Measurements from ENCODE around the gene SYT10. TPM values are rescaled to one million over a fixed set of nuclear protein-coding genes. Genes with fewer than 3 reads are reported as not detected.

SYT10 gene
- total RNA-seq, 1 donor from 2014 or later = 1.2 TPM

GRCh38 chr12:33376153-33376552, 63.5 kb downstream of the SYT10 start:
- Histone ChIP-seq H3K9ac (no peak overlapping the region), H3K9me3 (ENCODE audit: low read depth) (no peaks in the 10 kb centered on the region), H3K27me3 (no peaks in the 10 kb centered on the region), H4K20me1 (ENCODE audit: low read depth) (no peaks in the 10 kb centered on the region), H3K4me2 (no peak overlapping the region), H3K4me1 (no peaks in the 10 kb centered on the region), H3F3A (ENCODE audit: low read depth) (no peaks in the 10 kb centered on the region), H2AFZ (replicated peaks) (no peak overlapping the region), H3K4me3 (no peak overlapping the region), H3K27ac (no peak overlapping the region), H3K36me3 (no peaks in the 10 kb centered on the region), H3K79me2 (ENCODE audit: low read depth) (no peaks in the 10 kb centered on the region)
- Mint-ChIP-seq H3K27me3 (ENCODE audit: insufficient read depth, low read depth) (no peaks in the 10 kb centered on the region), H3K4me3 (no peak overlapping the region), H3K9me3 (no peaks in the 10 kb centered on the region), H3K4me1 (no peaks in the 10 kb centered on the region), H3K36me3 (no peaks in the 10 kb centered on the region), H3K27ac (no peak overlapping the region)
- no peak for DNase-seq (ENCODE audit: low spot score)
- TF ChIP-seq CTCF (IDR thresholded peaks at IDR 0.05) = no peak
- TF ChIP-seq EZH2phosphoT487 (IDR thresholded peaks at IDR 0.05) = no peak
- TF ChIP-seq EZH2 (IDR thresholded peaks at IDR 0.05) = no peak

- TF ChIP-seq CTCF (IDR thresholded peaks at IDR 0.05) (no peak), EZH2phosphoT487 (IDR thresholded peaks at IDR 0.05) (no peak), EZH2 (IDR thresholded peaks at IDR 0.05) (no peak)
- no peaks in the 10 kb centered on the region for H3K9me3 ChIP-seq (ENCODE audit: low read depth)
- H3K36me3 ChIP-seq = no peaks in the 10 kb centered on the region
- no peaks in the 10 kb centered on the region for H3K27me3 ChIP-seq
- DNase-seq (ENCODE audit: low spot score) = no peak
- H3K9me3 Mint-ChIP-seq = no peaks in the 10 kb centered on the region
- H3K27ac ChIP-seq = no peak overlapping the region
- H3K9ac ChIP-seq = no peak overlapping the region
- H3K36me3 Mint-ChIP-seq = no peaks in the 10 kb centered on the region
- no peak overlapping the region for H3K4me3 ChIP-seq
- H3F3A ChIP-seq (ENCODE audit: low read depth) = no peaks in the 10 kb centered on the region
- H3K79me2 ChIP-seq (ENCODE audit: low read depth) = no peaks in the 10 kb centered on the region
- H4K20me1 ChIP-seq (ENCODE audit: low read depth) = no peaks in the 10 kb centered on the region
- no peaks in the 10 kb centered on the region for H3K27me3 Mint-ChIP-seq (ENCODE audit: insufficient read depth, low read depth)
- H3K4me3 Mint-ChIP-seq = no peak overlapping the region
- no peak overlapping the region for H3K27ac Mint-ChIP-seq
- no peak overlapping the region for H3K4me2 ChIP-seq
- no peak overlapping the region for H2AFZ ChIP-seq (replicated peaks)
- no peaks in the 10 kb centered on the region for H3K4me1 ChIP-seq
- no peaks in the 10 kb centered on the region for H3K4me1 Mint-ChIP-seq
Measured at GRCh38 chr12:33370318-33370717, 69.3 kb downstream of the SYT10 start.

GRCh38 chr12:33357181-33357580, 82.4 kb downstream of the SYT10 start:
- Histone ChIP-seq H3K79me2 (ENCODE audit: low read depth) (no peaks in the 10 kb centered on the region), H3K4me3 (no peak overlapping the region), H4K20me1 (ENCODE audit: low read depth) (no peaks in the 10 kb centered on the region), H2AFZ (replicated peaks) (no peak overlapping the region), H3K36me3 (no peaks in the 10 kb centered on the region), H3F3A (ENCODE audit: low read depth) (no peaks in the 10 kb centered on the region), H3K4me2 (no peak overlapping the region), H3K9ac (no peak overlapping the region), H3K27ac (no peak overlapping the region), H3K4me1 (no peaks in the 10 kb centered on the region), H3K27me3 (no peaks in the 10 kb centered on the region), H3K9me3 (ENCODE audit: low read depth) (no peaks in the 10 kb centered on the region)
- Mint-ChIP-seq H3K36me3 (no peaks in the 10 kb centered on the region), H3K9me3 (no peaks in the 10 kb centered on the region), H3K4me1 (no peaks in the 10 kb centered on the region), H3K27ac (no peak overlapping the region), H3K27me3 (ENCODE audit: insufficient read depth, low read depth) (no peaks in the 10 kb centered on the region), H3K4me3 (no peak overlapping the region)
- TF ChIP-seq EZH2phosphoT487 (IDR thresholded peaks at IDR 0.05) = no peak
- no peak for TF ChIP-seq CTCF (IDR thresholded peaks at IDR 0.05)
- no peak for TF ChIP-seq EZH2 (IDR thresholded peaks at IDR 0.05)
- DNase-seq (ENCODE audit: low spot score) = no peak
